SIG-M5 treated with dmso at 0.1 percent for 504 hours (cell line): ENCODE data around the gene SNURF.
"Not testable (repeated sequence)": the region's sequence is repeated elsewhere in the genome, so short reads cannot be mapped to it uniquely, and the experiment has no call there.

Source experiments
- DNase-seq: peaks from one replicate; lab custom pipeline; 2025; ENCODE audit not compliant: unreplicated experiment; lab: John Stamatoyannopoulos, UW

Gene SNURF

GRCh38 chr15:24966364-24967103, 11.7 kb downstream of the SNURF start:
- no peak for DNase-seq

GRCh38 chr15:24971052-24971451, 16.3 kb downstream of the SNURF start:
- DNase-seq = no peak

GRCh38 chr15:24971772-24972171, 17.0 kb downstream of the SNURF start:
- no peak for DNase-seq

- not testable (repeated sequence) for DNase-seq
Observed at GRCh38 chr15:24972707-24973106, 17.9 kb downstream of the SNURF start.

- DNase-seq = no peak
Observed at GRCh38 chr15:24976932-24977331, 22.1 kb downstream of the SNURF start.

GRCh38 chr15:24977686-24978085, 22.9 kb downstream of the SNURF start:
- DNase-seq = no peak

GRCh38 chr15:24985224-24985623, 30.4 kb downstream of the SNURF start:
- no peak for DNase-seq

- no peak for DNase-seq
Observed at GRCh38 chr15:24986653-24987052, 31.9 kb downstream of the SNURF start.
